Measurements from ENCODE around the gene DNAI2.

DNAI2 gene

DNA sequence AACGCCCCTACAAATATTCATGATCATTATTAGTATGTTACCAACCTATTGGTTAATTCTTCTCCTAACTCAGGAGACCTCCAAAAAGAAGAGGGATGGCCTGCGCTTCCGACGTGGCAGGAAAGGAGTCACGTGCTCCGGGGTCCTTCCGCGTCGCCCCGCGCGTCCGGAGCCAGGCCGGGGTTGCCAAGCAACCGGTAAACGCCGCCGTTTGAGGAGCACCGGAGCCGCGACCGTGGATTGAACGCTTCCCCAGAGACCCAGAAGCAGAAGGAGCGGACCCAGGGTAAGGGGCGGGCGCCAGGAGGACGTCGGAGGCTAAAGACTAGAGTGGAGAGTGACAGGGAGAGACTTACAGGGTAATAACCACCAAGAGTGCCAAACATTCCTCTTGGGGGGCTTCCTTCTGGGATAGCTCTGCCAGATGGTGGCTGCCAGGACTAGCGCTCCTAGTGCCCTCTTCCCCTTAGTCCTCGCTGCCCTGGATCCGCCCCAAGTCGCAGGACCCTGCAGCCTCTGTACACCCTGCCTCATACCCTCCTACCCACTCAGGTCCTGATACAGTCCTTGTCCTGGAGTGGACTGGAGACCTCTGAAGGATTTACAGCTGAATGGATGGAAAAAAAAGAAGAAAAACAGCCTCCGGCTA lies at the start of gene DNAI2:
Gene DNAI2 (plus strand): TSS at position 175 of the 649 bp plus-strand sequence. CDS start 7,584 bp downstream, outside the sequence.
- Histone ChIP-seq H3K9me3 (replicated peaks in 1 of 11) (no peaks in the 10 kb centered on the region), H3K9ac (peak within 1 kb of the TSS in 7 of 11 experiments; percentile 4 to 50 (median 39); a peak in 9 of 22 replicates), H3K36me3 (no peaks in the 10 kb centered on the region), H3K4me2 (peak within 1 kb of the TSS; percentile 71 to 93 (median 86)), H3K27ac (peak within 1 kb of the TSS in 6 of 11 experiments; percentile 6 to 85 (median 55); a peak in 6 of 22 replicates), H3K4me3 (peak within 1 kb of the TSS; percentile 10 to 45 (median 35); a peak in 14 of 20 replicates), H3K27me3 (peaks cover 0 to 30% (median 0%) of the 10 kb centered on the region in 11 experiments; a peak in 6 of 22 replicates), H4K20me1 (no peaks in the 10 kb centered on the region), H3K4me1 (peaks cover 35 to 57% (median 49%) of the 10 kb centered on the region in 10 experiments)
- TF ChIP-seq Cebpa-rat (IDR thresholded peaks at IDR 0.05): no peak

DNA sequence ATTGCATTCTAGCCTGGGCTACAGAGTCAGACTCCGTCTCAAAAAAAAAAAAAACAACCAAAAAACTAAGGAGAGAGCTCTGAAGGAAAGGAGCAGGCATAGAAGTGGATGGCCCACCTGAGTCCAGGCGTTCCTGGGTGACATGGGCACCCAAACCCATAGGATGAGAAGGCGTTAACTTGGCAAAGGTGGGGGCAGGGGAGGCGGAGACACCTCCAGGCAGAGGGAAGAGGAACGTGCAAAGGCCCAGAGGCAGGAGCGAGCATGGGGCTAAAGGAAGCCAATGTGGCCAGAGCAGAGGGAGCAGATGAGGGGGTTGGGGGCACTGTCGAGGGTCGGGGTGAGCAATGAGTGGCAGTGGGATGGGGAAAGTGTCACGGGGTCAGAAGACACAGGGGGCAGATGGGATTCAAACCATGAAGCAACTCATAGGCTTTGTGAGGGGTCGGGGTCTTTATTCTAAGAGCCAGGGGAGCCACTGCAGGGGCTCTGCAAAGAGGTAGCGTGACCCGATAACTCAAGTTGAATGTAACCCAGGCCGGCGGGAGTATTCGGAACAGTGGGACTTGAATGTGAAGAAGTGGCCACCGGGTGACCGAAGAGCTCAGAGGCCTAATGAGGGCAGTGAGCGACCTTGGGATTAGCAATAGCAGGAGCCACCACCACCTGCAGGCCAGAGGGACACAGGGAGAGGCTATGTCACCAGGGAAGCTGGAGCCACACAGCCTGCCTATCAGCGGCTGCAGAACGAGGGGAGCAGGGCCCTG lies 48.9 kb upstream of the DNAI2 start:
- Histone ChIP-seq H3K4me2 (peak overlapping the region in 1 of 11 experiments; percentile 80; a peak in 1 of 22 replicates), H3K9ac (no peak overlapping the region), H3K9me3 (replicated peaks in 1 of 11) (no peaks in the 10 kb centered on the region), H3K4me3 (no peak overlapping the region), H3K4me1 (peaks cover 0 to 14% (median under 1%) of the 10 kb centered on the region in 10 experiments; a peak in 9 of 20 replicates), H4K20me1 (peaks cover 0 to 33% (median 11%) of the 10 kb centered on the region in 11 experiments; a peak in 13 of 22 replicates), H3K27ac (no peak overlapping the region), H3K27me3 (no peaks in the 10 kb centered on the region), H3K36me3 (peaks cover 5 to 59% (median 26%) of the 10 kb centered on the region in 11 experiments; a peak in 17 of 22 replicates)
- TF ChIP-seq Cebpa-rat (IDR thresholded peaks at IDR 0.05): no peak

DNA sequence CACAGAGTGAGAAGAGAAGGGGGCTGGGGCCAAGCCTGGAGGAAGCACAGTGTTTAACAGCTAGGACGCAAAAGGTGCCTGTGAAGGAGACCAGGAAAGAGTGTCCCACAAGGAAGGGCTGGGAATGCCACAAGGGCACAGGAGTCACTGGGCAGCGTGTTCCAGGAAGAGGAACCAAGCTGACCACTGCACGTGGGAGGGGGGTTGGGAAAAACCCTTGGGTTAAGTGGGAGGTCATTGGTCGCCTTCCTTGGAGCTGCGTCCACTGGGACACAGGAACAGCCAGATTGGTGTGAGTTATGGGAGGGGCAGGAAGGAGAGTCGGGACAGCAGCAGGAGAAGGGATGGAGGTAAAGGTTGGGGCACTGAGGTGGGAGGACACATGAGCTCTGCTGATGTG lies 47.8 kb upstream of the DNAI2 start:
- no peaks in the 10 kb centered on the region for H3K27me3 ChIP-seq
- no peak overlapping the region for H3K9ac ChIP-seq
- TF ChIP-seq Cebpa-rat (IDR thresholded peaks at IDR 0.05): no peak

GRCh38 chr17:74227271-74228080 lies 46.6 kb upstream of the DNAI2 start:
- Histone ChIP-seq H3K27me3 (no peaks in the 10 kb centered on the region), H3K9ac (no peak overlapping the region), H3K4me2 (no peak overlapping the region), H3K4me3 (no peak overlapping the region), H3K27ac (no peak overlapping the region), H3K9me3 (replicated peaks in 1 of 11) (no peaks in the 10 kb centered on the region), H4K20me1 (peaks cover 0 to 18% (median 0%) of the 10 kb centered on the region in 11 experiments; a peak in 5 of 22 replicates), H3K4me1 (peaks cover 0 to 17% (median 0%) of the 10 kb centered on the region in 10 experiments; a peak in 6 of 20 replicates), H3K36me3 (peaks cover 20 to 78% (median 42%) of the 10 kb centered on the region in 11 experiments; a peak in 18 of 22 replicates)
- no peak for TF ChIP-seq Cebpa-rat (IDR thresholded peaks at IDR 0.05)

More for the DNA sequence above, 47.8 kb upstream of the DNAI2 start:
- H3K27ac ChIP-seq: no peak overlapping the region
- H3K4me2 ChIP-seq: peak overlapping the region in 2 of 11 experiments; percentile 44 to 80; a peak in 5 of 22 replicates
- H4K20me1 ChIP-seq: peaks cover 0 to 25% (median 5%) of the 10 kb centered on the region in 11 experiments; a peak in 9 of 22 replicates
- H3K36me3 ChIP-seq: peaks cover 15 to 70% (median 34%) of the 10 kb centered on the region in 11 experiments; a peak in 17 of 22 replicates
- H3K4me1 ChIP-seq: peaks cover 0 to 12% (median 0%) of the 10 kb centered on the region in 10 experiments; a peak in 6 of 20 replicates
- no peak overlapping the region for H3K4me3 ChIP-seq
- no peaks in the 10 kb centered on the region for H3K9me3 ChIP-seq (replicated peaks in 1 of 11)

- Histone ChIP-seq H4K20me1 (peaks cover 0 to 18% (median 0%) of the 10 kb centered on the region in 11 experiments; a peak in 4 of 22 replicates), H3K36me3 (peaks cover 19 to 76% (median 35%) of the 10 kb centered on the region in 11 experiments; a peak in 17 of 22 replicates), H3K4me3 (no peak overlapping the region), H3K27ac (no peak overlapping the region), H3K27me3 (no peaks in the 10 kb centered on the region), H3K9ac (no peak overlapping the region), H3K4me1 (peaks cover 1 to 25% (median 3%) of the 10 kb centered on the region in 10 experiments; a peak in 17 of 20 replicates), H3K4me2 (no peak overlapping the region), H3K9me3 (replicated peaks in 1 of 11) (no peaks in the 10 kb centered on the region)
- no peak for TF ChIP-seq Cebpa-rat (IDR thresholded peaks at IDR 0.05)
Observed at GRCh38 chr17:74228306-74228978, 45.6 kb upstream of the DNAI2 start.

GRCh38 chr17:74230896-74231295 lies 43.1 kb upstream of the DNAI2 start:
- H4K20me1 ChIP-seq: peaks cover 0 to 12% (median 0%) of the 10 kb centered on the region in 11 experiments; a peak in 4 of 22 replicates
- H3K4me2 ChIP-seq: no peak overlapping the region
- H3K27me3 ChIP-seq: no peaks in the 10 kb centered on the region
- H3K9me3 ChIP-seq (replicated peaks in 1 of 11): no peaks in the 10 kb centered on the region
- no peak overlapping the region for H3K27ac ChIP-seq
- H3K4me3 ChIP-seq: no peak overlapping the region
- peaks cover 23 to 47% (median 26%) of the 10 kb centered on the region in 10 experiments for H3K4me1 ChIP-seq
- H3K36me3 ChIP-seq: peaks cover 10 to 52% (median 19%) of the 10 kb centered on the region in 11 experiments; a peak in 16 of 22 replicates
- H3K9ac ChIP-seq: no peak overlapping the region
- TF ChIP-seq Cebpa-rat (IDR thresholded peaks at IDR 0.05): no peak

- Histone ChIP-seq H3K4me1 (peaks cover 23 to 45% (median 28%) of the 10 kb centered on the region in 10 experiments), H3K9ac (peak overlapping the region in 1 of 11 experiments; percentile 47; a peak in 2 of 22 replicates), H3K9me3 (replicated peaks in 1 of 11) (no peaks in the 10 kb centered on the region), H3K4me3 (no peak overlapping the region), H4K20me1 (peaks cover 0 to 9% (median 0%) of the 10 kb centered on the region in 11 experiments; a peak in 2 of 22 replicates), H3K36me3 (peaks cover 11 to 52% (median 20%) of the 10 kb centered on the region in 11 experiments; a peak in 16 of 22 replicates), H3K27ac (no peak overlapping the region; a peak in 1 of 22 replicates), H3K27me3 (no peaks in the 10 kb centered on the region), H3K4me2 (peak overlapping the region in 2 of 11 experiments; percentile 45 to 73; a peak in 4 of 22 replicates)
- TF ChIP-seq Cebpa-rat (IDR thresholded peaks at IDR 0.05): no peak
Observed at GRCh38 chr17:74231928-74232907, 41.8 kb upstream of the DNAI2 start.

Measured in BLaER1 treated with 17β-estradiol and CSF1 and Interleukin-3, amounts not matched to agents 10 nM and 100 nM (cell line).